Keratinocyte (primary cell): ENCODE results near the gene FLVCR2.

Experiments
- CTCF ChIP-seq, 3 experiments: IDR thresholded peaks in 1 of 3; conservative IDR thresholded peaks in 1 of 3; optimal IDR thresholded peaks in 1 of 3; 2 replicates in 2 of 3; 3 replicates in 1 of 3; pipeline versions ENCODE3 to v1.5.1; 2011; ENCODE audit warnings: low read length in 3 of 3, mild to moderate bottlenecking in 3 of 3, moderate library complexity in 2 of 3, control low read depth in 1 of 3, inconsistent platforms in 1 of 3; ENCODE audit not compliant: insufficient read depth in 2 of 3; ENCODE audit errors: extremely low read depth in 1 of 3
- EZH2 ChIP-seq: IDR thresholded peaks from one replicate; pipeline ENCODE4 v1.6.1; 2012; ENCODE audit warnings: inconsistent platforms, mild to moderate bottlenecking, low read length, moderate library complexity

- TF ChIP-seq CTCF (optimal IDR thresholded peaks at IDR 0.05 in 1 of 3, IDR thresholded peaks at IDR 0.05 in 1 of 3, conservative IDR thresholded peaks at IDR 0.05 in 1 of 3; ENCODE audit: extremely low read depth in 1 of 3, insufficient read depth in 2 of 3, low read length in 3 of 3): no peak
- TF ChIP-seq EZH2: no peak
Measured at GRCh38 chr14:75607842-75608640, 29.6 kb downstream of the FLVCR2 start.
